K562 (cell line): ENCODE measurements around the gene NRP1. TPM values are rescaled to one million over a fixed set of nuclear protein-coding genes. Genes with fewer than 3 reads are reported as not detected.

Experiments
- ATAC-seq: fragments of 200-7000 bp; cut with Tn5 transposase; 3 replicates; pipeline ENCODE4 v1.9.1; 2020; ENCODE audit warnings: moderate library complexity
- BruUV-seq: library from RNA; stranded (reverse); fragments of 400-500 nt; replicated peaks from 2 replicates; lab custom pipeline; 2021; lab: Mats Ljungman, UMichigan
- CTCF ChIA-PET: fragments of 300-600 bp; formaldehyde crosslinking; extraction: SDS; loops from one replicate; lab custom pipeline; 2021; ENCODE audit warnings: low intra/inter-chr PET ratio; lab: Yijun Ruan, JAX
- POLR2A ChIA-PET: fragments of 300-600, 350-650 bp; sonication (Branson Sonifier 250); formaldehyde crosslinking; extraction: SDS; loops from one replicate; lab custom pipeline; 2021; ENCODE audit warnings: antibody characterized with exemption, inconsistent platforms; lab: Yijun Ruan, JAX
- DNase-seq, 4 experiments: peaks; one replicate each; pipeline versions ENCODE4 v3.0.0 to v3.0.0-alpha.2; 2011 to 2018; ENCODE audit warnings: low spot score in 3 of 4, mixed read lengths in 3 of 4; ENCODE audit errors: extremely low read depth in 1 of 4
- FAIRE-seq: peaks from 2 replicates; lab custom pipeline; 2011; peaks lifted over from hg19 to GRCh38; lab: Jason Lieb, UNC
- H2AFZ ChIP-seq: 2 replicates; pipeline ENCODE4 v1.6.0; 2011; ENCODE audit warnings: low read depth, low read length, control low read depth, inconsistent platforms
- H3K27ac ChIP-seq: fragments of 200-600 bp; 3 replicates; pipeline ENCODE4 v1.8.0; 2011; ENCODE audit warnings: low read depth, mild to moderate bottlenecking, control low read depth, inconsistent platforms, low read length, moderate library complexity, mixed read lengths; ENCODE audit errors: extremely low read depth
- H3K27me3 ChIP-seq, 2 experiments: fragments of 300-600 bp in 1 of 2; 2 replicates in 1 of 2; 3 replicates in 1 of 2; pipeline versions ENCODE4 v1.6.0 to v1.8.0; 2011; ENCODE audit warnings: inconsistent platforms in 2 of 2, low read length in 2 of 2, mild to moderate bottlenecking in 1 of 2, mixed read lengths in 1 of 2, moderate library complexity in 1 of 2; ENCODE audit not compliant: control insufficient read depth in 2 of 2, insufficient read depth in 2 of 2
- H3K36me3 ChIP-seq: fragments of 300-600 bp; 3 replicates; pipeline ENCODE4 v1.8.0; 2011; ENCODE audit warnings: mild to moderate bottlenecking, low read length, inconsistent platforms; ENCODE audit not compliant: control insufficient read depth, insufficient read depth
- H3K4me1 ChIP-seq, 2 experiments: fragments of 200-600 bp in 1 of 2; replicated peaks in 1 of 2; 2 replicates in 1 of 2; 3 replicates in 1 of 2; pipeline versions ENCODE4 v1.5.1 to v1.8.0; 2011; ENCODE audit warnings: inconsistent platforms in 2 of 2, low read length in 2 of 2, mild to moderate bottlenecking in 1 of 2, mixed read lengths in 1 of 2, moderate library complexity in 1 of 2; ENCODE audit not compliant: control insufficient read depth in 2 of 2, insufficient read depth in 2 of 2
- H3K4me2 ChIP-seq: 2 replicates; pipeline ENCODE4 v1.6.1; 2011; ENCODE audit warnings: low read length, control low read depth, inconsistent platforms, mixed read lengths; ENCODE audit not compliant: insufficient read depth
- H3K4me3 ChIP-seq: fragments of 200-600 bp; sonication (generic), shearing (Covaris generic); 2 replicates; pipeline ENCODE4 v1.5.1; 2016; ENCODE audit warnings: control low read depth, inconsistent platforms
- H3K79me2 ChIP-seq: fragments of 200-600 bp; 3 replicates; pipeline ENCODE4 v1.8.0; 2011; ENCODE audit warnings: low read length, inconsistent platforms; ENCODE audit not compliant: control insufficient read depth, insufficient read depth
- H3K9ac ChIP-seq, 2 experiments: 2 replicates each; pipeline versions ENCODE4 v1.6.0 to v1.6.1; 2011; ENCODE audit warnings: low read depth in 2 of 2, low read length in 2 of 2, control low read depth in 1 of 2, inconsistent platforms in 1 of 2, mild to moderate bottlenecking in 1 of 2, mixed read lengths in 1 of 2; ENCODE audit not compliant: insufficient read depth in 1 of 2
- H3K9me1 ChIP-seq: one replicate; pipeline ENCODE4 v1.6.0; 2011; ENCODE audit warnings: inconsistent platforms, mild to moderate bottlenecking, low read length, moderate library complexity; ENCODE audit not compliant: control insufficient read depth, insufficient read depth
- H3K9me3 ChIP-seq: replicated peaks from 2 replicates; pipeline ENCODE4 v1.5.1; 2011; ENCODE audit warnings: low read depth, low read length, inconsistent platforms; ENCODE audit not compliant: control insufficient read depth, insufficient read depth
- H4K20me1 ChIP-seq: replicated peaks from 2 replicates; pipeline ENCODE4 v1.6.1; 2011; ENCODE audit warnings: low read length, inconsistent platforms, mixed read lengths; ENCODE audit not compliant: control insufficient read depth, insufficient read depth
- MCM7 ChIP-seq, 2 experiments: fragments of 450-650 bp; IDR thresholded peaks; 2 replicates each; pipeline ENCODE4 v1.6.1; 2016 to 2018
- MIER1 ChIP-seq: fragments of 450-650 bp; IDR thresholded peaks from 2 replicates; pipeline ENCODE4 v1.6.1; 2016; ENCODE audit warnings: antibody characterized with exemption, mild to moderate bottlenecking, low read depth
- PPARD ChIP-seq: fragments of 250-450 bp; sonication (Bioruptor Pico); IDR thresholded peaks from 2 replicates; pipeline ENCODE4 v1.8.0; 2022; ENCODE audit warnings: inconsistent platforms, mild to moderate bottlenecking, moderate library complexity
- RBM17 ChIP-seq: fragments of 200-400 bp; formaldehyde crosslinking; IDR thresholded peaks from 2 replicates; pipeline ENCODE4 v1.6.1; 2017; ENCODE audit warnings: low read depth, mild to moderate bottlenecking, low read length, borderline replicate concordance
- RFX7 ChIP-seq: fragments of 250-450 bp; sonication (Bioruptor Pico); IDR thresholded peaks from 2 replicates; pipeline ENCODE4 v1.5.1; 2021; ENCODE audit warnings: mild to moderate bottlenecking
- SNRNP70 ChIP-seq: fragments of 200-400 bp; formaldehyde crosslinking; optimal IDR thresholded peaks from 2 replicates; pipeline ENCODE3; 2017; ENCODE audit warnings: low read depth, low read length
- SRF ChIP-seq, 2 experiments: fragments of 250-450, 450-650 bp in 1 of 2; sonication (Bioruptor Pico) in 1 of 2; sonication (generic) in 1 of 2; formaldehyde crosslinking; IDR thresholded peaks; 2 replicates each; pipeline versions ENCODE4 v1.5.0 to v1.5.1; 2020 to 2022; ENCODE audit warnings: mild to moderate bottlenecking in 1 of 2, missing genetic modification reagents in 1 of 2
- SRSF7 ChIP-seq: fragments of 200-400 bp; formaldehyde crosslinking; optimal IDR thresholded peaks from 2 replicates; pipeline ENCODE3; 2017; ENCODE audit warnings: mild to moderate bottlenecking, low read depth, low read length
- ZKSCAN3 ChIP-seq: fragments of 250-450 bp; sonication (Bioruptor Pico); IDR thresholded peaks from 2 replicates; pipeline ENCODE4 v1.4.0; 2020
- ZNF639 ChIP-seq, 2 experiments: fragments of 200-800 bp in 1 of 2; sonication (Bioruptor generic) in 1 of 2; sonication (generic) in 1 of 2; formaldehyde crosslinking in 1 of 2; IDR thresholded peaks in 1 of 2; conservative IDR thresholded peaks in 1 of 2; 2 replicates each; pipeline versions ENCODE4 v1.5.0 to v1.6.1; 2016 to 2020; ENCODE audit warnings: missing compliant biosample characterization in 1 of 2, missing genetic modification characterization in 1 of 2, missing genetic modification reagents in 1 of 2
- WGBS: fragments of 100-300 bp; shearing (Covaris generic); methylation state at CpG from one replicate; pipeline ENCODE4 v1.1.6; 2016; ENCODE audit warnings: low coverage, mixed read lengths; ENCODE audit not compliant: insufficient coverage; ENCODE audit errors: missing lambda C conversion rate; 5-methylcytosine and 5-hydroxymethylcytosine counted together
- in situ Hi-C: fragments of 300-500 bp; cut with MboI; formaldehyde crosslinking; loops from 4 replicates; pipeline ENCODE4 v1.15.0; 2018; ENCODE audit warnings: inconsistent platforms, mixed read lengths
- intact Hi-C: fragments of 100-400 bp; cut with micrococcal nuclease; formaldehyde crosslinking; loops from 2 replicates; pipeline ENCODE4 v1.14.2; 2022
- polyA plus RNA-seq, 8 experiments: library from polyadenylated mRNA; depleted of rRNA in 4 of 8; stranded (reverse) in 5 of 8; unstranded in 3 of 8; fragments of >200 nt; fragmentation: Nextera tagmentation in 2 of 8; fragmentation: Illumina TruSeq in 1 of 8; extraction: Ambion mirVana in 2 of 8; extraction: Trizol in 1 of 8; gene quantifications; 2 replicates each; pipeline versions ENCODE4 v1.2.1 to v1.2.3, GENCODE V29; 2011 to 2014; ENCODE audit warnings: inconsistent platforms in 1 of 8, missing spikeins in 1 of 8
- total RNA-seq, 7 experiments: library from RNA; depleted of rRNA in 6 of 7; stranded (reverse); fragments of >200 nt in 6 of 7; fragmentation: Illumina TruSeq in 2 of 7; extraction: Trizol in 2 of 7; gene quantifications; 2 replicates each; pipeline versions ENCODE4 v1.2.1 to v1.2.3, GENCODE V29; 2011 to 2021; ENCODE audit warnings: low replicate concordance in 1 of 7

The NRP1 gene
- total and polyA plus RNA-seq, 9 of the 15 experiments (the other 6 are each of a cell fraction or from before 2014, with no cell fraction given), result 0.01 to 0.38 (median 0.04) TPM; not detected in 5

DNA sequence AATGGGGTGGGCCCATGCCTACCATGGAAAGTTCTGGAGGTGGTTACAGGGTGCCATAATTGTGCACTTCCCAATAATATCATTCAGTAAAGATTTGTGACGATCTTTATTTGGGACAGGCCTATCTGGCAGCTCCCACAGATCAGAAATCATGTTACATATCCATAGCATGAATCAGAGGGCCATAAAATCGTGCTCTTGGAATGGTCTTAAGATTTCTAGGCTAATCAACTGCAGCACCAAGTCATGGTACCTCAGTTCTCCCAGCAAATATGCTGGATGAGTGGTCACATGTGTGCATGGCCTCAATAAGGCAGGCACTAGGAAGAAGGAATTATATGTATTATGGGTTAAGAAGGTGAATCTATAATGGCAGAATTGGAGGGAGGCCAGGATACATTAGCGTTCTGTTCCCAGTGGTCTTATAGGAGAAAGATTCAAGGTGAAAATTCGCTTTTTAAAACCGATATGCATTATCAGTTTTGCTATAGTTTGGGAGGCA lies 134.7 kb downstream of the NRP1 start:
- Histone ChIP-seq H3K4me3 (no peak overlapping the region), H4K20me1 (no peaks in the 10 kb centered on the region), H3K9ac (no peak overlapping the region), H3K9me3 (no peaks in the 10 kb centered on the region), H3K4me2 (no peak overlapping the region), H3K27me3 (peaks cover 5 to 16% of the 10 kb centered on the region in 2 experiments; a peak in 3 of 5 replicates), H3K9me1 (no peaks in the 10 kb centered on the region), H3K79me2 (no peaks in the 10 kb centered on the region), H3K4me1 (no peaks in the 10 kb centered on the region), H2AFZ (no peak overlapping the region), H3K27ac (no peak overlapping the region), H3K36me3 (no peaks in the 10 kb centered on the region)
- BruUV-seq, result no TSS peak
- intact Hi-C loops, result loop anchor here (10.0 kb wide), 1 partner anchor 1435 kb away; no protein-coding TSS in a partner anchor
- no peak for TF ChIP-seq SRF (CRISPR knock-in tag; IDR thresholded peaks at IDR 0.05)
- no peak for TF ChIP-seq MCM7 (IDR thresholded peaks at IDR 0.05)
- no peak for TF ChIP-seq PPARD (CRISPR knock-in tag)
- no peak for TF ChIP-seq MIER1
- TF ChIP-seq SNRNP70, result no peak
- TF ChIP-seq ZKSCAN3, result no peak
- in situ Hi-C loops, result no loop called here
- CTCF ChIA-PET, result no interaction called here
- POLR2A ChIA-PET, result no interaction called here
- DNase-seq, result no peak
- no peak for FAIRE-seq
- WGBS, result 0% methylated on average over 5 of the region's 5 CpGs
- no peak for ATAC-seq

- H3K27me3 ChIP-seq, result peaks cover 5 to 13% of the 10 kb centered on the region in 2 experiments; a peak in 3 of 5 replicates
- H3K36me3 ChIP-seq, result no peaks in the 10 kb centered on the region
- no peak for TF ChIP-seq SRSF7
- no peak for TF ChIP-seq ZNF639 (CRISPR knock-in tag; conservative IDR thresholded peaks at IDR 0.05 in 1 of 2, IDR thresholded peaks at IDR 0.05 in 1 of 2)
- no peak for TF ChIP-seq RBM17
- TF ChIP-seq RFX7 (CRISPR knock-in tag), result no peak
- TF ChIP-seq, all 486 proteins: peak for 0
- no peaks in the 10 kb centered on the region for H3K4me1 ChIP-seq
- no peak overlapping the region for H3K27ac ChIP-seq
- no peak overlapping the region for H2AFZ ChIP-seq
- ATAC-seq, result no peak
- no peaks in the 10 kb centered on the region for H3K9me3 ChIP-seq
- no peak for DNase-seq
- H3K9me1 ChIP-seq, result no peaks in the 10 kb centered on the region
- no peaks in the 10 kb centered on the region for H3K79me2 ChIP-seq
- BruUV-seq, result no TSS peak
- H4K20me1 ChIP-seq, result no peaks in the 10 kb centered on the region
- in situ Hi-C loops (no loop called here), intact Hi-C loops (loop anchor here (10.0 kb wide), 1 partner anchor 1436 kb away; no protein-coding TSS in a partner anchor)
- FAIRE-seq, result no peak
- POLR2A ChIA-PET, result interaction anchor here (0.5 kb wide), 1 partner anchor 96 kb away, joined by 4 read pairs; no protein-coding TSS in a partner anchor
- H3K9ac ChIP-seq, result no peak overlapping the region
- CTCF ChIA-PET, result no interaction called here
- 0% methylated on average over 2 of the region's 2 CpGs for WGBS
- H3K4me3 ChIP-seq, result no peak overlapping the region
- H3K4me2 ChIP-seq, result no peak overlapping the region
Measured at GRCh38 chr10:33198610-33199009, 135.9 kb downstream of the NRP1 start.
